Heart right ventricle (tissue), 16 donors: ENCODE measurements around the gene CAMTA2. TPM values are rescaled to one million over a fixed set of nuclear protein-coding genes. Genes with fewer than 3 reads are reported as not detected.
A peak's percentile ranks its signal among the peaks of the same experiment; 100 is the strongest.

Experiments
- ATAC-seq, 8 donors: fragments of 200-7000 bp; cut with Tn5 transposase; one replicate each; pipeline ENCODE4 v1.9.1; 2020; ENCODE audit warnings: mild to moderate bottlenecking in 8 of 8, moderate library complexity in 8 of 8, moderate number of reproducible peaks in 1 of 8
- DNase-seq, 2 donors: peaks; one replicate each; pipeline ENCODE4 v3.0.0-alpha.2; 2020
- H3K27ac ChIP-seq, 10 donors: fragments of 200-600 bp; sonication (generic) in 2 of 10; one replicate each; pipeline versions ENCODE4 v1.5.0 to v1.8.0; 2020 to 2022; ENCODE audit warnings: mild to moderate bottlenecking in 3 of 10
- H3K27me3 ChIP-seq, 7 donors: fragments of 200-600 bp; one replicate each; pipeline ENCODE4 v1.8.0; 2021 to 2022; ENCODE audit warnings: mild to moderate bottlenecking in 2 of 7
- H3K36me3 ChIP-seq, 9 donors: fragments of 200-600 bp; sonication (generic) in 1 of 9; one replicate each; pipeline versions ENCODE4 v1.5.0 to v1.8.0; 2020 to 2022; ENCODE audit warnings: mild to moderate bottlenecking in 2 of 9
- H3K4me1 ChIP-seq, 9 donors: fragments of 200-600 bp; sonication (generic) in 1 of 9; one replicate each; pipeline versions ENCODE4 v1.5.0 to v1.8.0; 2020 to 2022; ENCODE audit warnings: mild to moderate bottlenecking in 4 of 9
- H3K4me3 ChIP-seq, 10 donors: fragments of 200-600 bp; sonication (generic) in 2 of 10; one replicate each; pipeline versions ENCODE4 v1.5.0 to v1.8.0; 2020 to 2022; ENCODE audit warnings: mild to moderate bottlenecking in 7 of 10, moderate library complexity in 2 of 10
- H3K9me3 ChIP-seq, 11 donors: fragments of 200-600 bp in 10 of 11; sonication (generic) in 2 of 11; one replicate each; pipeline versions ENCODE4 v1.5.0 to v1.8.0; 2013 to 2022; ENCODE audit warnings: mild to moderate bottlenecking in 2 of 11, control low read depth in 1 of 11, moderate library complexity in 1 of 11
- WGBS, 2 donors: extraction: QIAGEN DNeasy Blood & Tissue Kit; methylation state at CpG; one replicate each; pipeline ENCODE4 v1.1.7; 2013; ENCODE audit warnings: inconsistent platforms in 1 of 2; 5-methylcytosine and 5-hydroxymethylcytosine counted together
- intact Hi-C, 10 donors: fragments of 100-400 bp; cut with DNase I; formaldehyde crosslinking; loops; one replicate each; pipeline versions ENCODE4 v1.11.1 to v1.14.2; 2022
- polyA plus RNA-seq, 2 donors: library from polyadenylated mRNA; stranded (reverse); fragments of 200-250 nt; gene quantifications; one replicate each; pipeline ENCODE4 v1.2.3, GENCODE V29; 2013
- total RNA-seq, 10 donors: library from RNA; stranded (reverse); fragmentation: NEBNext Ultra II Directional in 3 of 10; extraction: Animal tissue kit (Norgen Biotek cat#: 25700) in 3 of 10; gene quantifications; one replicate each; pipeline versions ENCODE4 v1.2.1 to v1.2.4, GENCODE V29; 2021 to 2023
- TF ChIP-seq, protein P1 (sequence below), 9 donors: fragments of 200-600 bp; sonication (generic) in 2 of 9; IDR thresholded peaks; one replicate each; pipeline versions ENCODE4 v1.5.0 to v1.8.0; 2021 to 2022; ENCODE audit warnings: antibody characterized with exemption in 9 of 9, mild to moderate bottlenecking in 5 of 9, moderate library complexity in 1 of 9
- donor health status: Arrhythmogenic right ventricular cardiomyopathy.
- donor health status: ischemic (EF 13 %, LVEDD 7.1; RV severe dilation, severe dysfunction).
- donor health status: healthy with polysubstance abuse.
- donor health status: DM: no; HTN: yes; CAD: no.
- donor health status: DM: no; HTN: no; CAD: no.
- donor health status: ischemic (EF 25% LVEDD 6.9; RV normal size, moderate dysfunction).
- donor health status: ischemic (EF 25% LVEDD 5.7; RV mildly dilated, moderate dysfunction).
- donor health status: healthy.
- donor health status: DM: yes; HTN: yes; CAD: no.
- donor health status: Ischemic cardiomyopathy.
- donor health status: ischemic (EF 35%, LVEDD 5.7; RV mildly dilated, moderate dysfunction).
- donor health status: nonischemic (EF 11% LVEDD 7.7; RV severe dilation, severe dysfunction).
- donor health status: DM: yes; HTN: yes; CAD: no.
- donor health status: PGD.
- donor health status: ischemic (EF 29% LVEDD 5.4; RV normal size, mild dysfunction).
- donor health status: nonischemic (EF 23%, LVEDD 6.1; RV moderate dilation, normal function).

CAMTA2 gene
- total and polyA plus RNA-seq, 12 donors, result 26.0 to 74.3 (median 34.3) TPM

GRCh38 chr17:4986403-4986802 is 1.1 kb downstream of the CAMTA2 start:
- Histone ChIP-seq H3K36me3 (peaks cover 0 to 42% (median 19%) of the 10 kb centered on the region in 9 donors), H3K27me3 (no peaks in the 10 kb centered on the region), H3K4me3 (peak overlapping the region; percentile 61 to 97 (median 89)), H3K9me3 (no peaks in the 10 kb centered on the region), H3K27ac (peak overlapping the region; percentile 83 to 98 (median 95)), H3K4me1 (peaks cover 5 to 46% (median 26%) of the 10 kb centered on the region in 9 donors)
- DNase-seq (no peak), ATAC-seq (peak in 6 of 8 donors; percentile 4 to 25 (median 18))
- TF ChIP-seq, protein P1, sequence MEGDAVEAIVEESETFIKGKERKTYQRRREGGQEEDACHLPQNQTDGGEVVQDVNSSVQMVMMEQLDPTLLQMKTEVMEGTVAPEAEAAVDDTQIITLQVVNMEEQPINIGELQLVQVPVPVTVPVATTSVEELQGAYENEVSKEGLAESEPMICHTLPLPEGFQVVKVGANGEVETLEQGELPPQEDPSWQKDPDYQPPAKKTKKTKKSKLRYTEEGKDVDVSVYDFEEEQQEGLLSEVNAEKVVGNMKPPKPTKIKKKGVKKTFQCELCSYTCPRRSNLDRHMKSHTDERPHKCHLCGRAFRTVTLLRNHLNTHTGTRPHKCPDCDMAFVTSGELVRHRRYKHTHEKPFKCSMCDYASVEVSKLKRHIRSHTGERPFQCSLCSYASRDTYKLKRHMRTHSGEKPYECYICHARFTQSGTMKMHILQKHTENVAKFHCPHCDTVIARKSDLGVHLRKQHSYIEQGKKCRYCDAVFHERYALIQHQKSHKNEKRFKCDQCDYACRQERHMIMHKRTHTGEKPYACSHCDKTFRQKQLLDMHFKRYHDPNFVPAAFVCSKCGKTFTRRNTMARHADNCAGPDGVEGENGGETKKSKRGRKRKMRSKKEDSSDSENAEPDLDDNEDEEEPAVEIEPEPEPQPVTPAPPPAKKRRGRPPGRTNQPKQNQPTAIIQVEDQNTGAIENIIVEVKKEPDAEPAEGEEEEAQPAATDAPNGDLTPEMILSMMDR (IDR thresholded peaks at IDR 0.05), result no peak
- intact Hi-C loops, result loop anchor here in 8 of 10 donors (1.0 to 10.0 kb wide), 7 partner anchors 38 to 79 kb away; partner anchors contain the start of genes GP1BA (in 2 of the 8), RNF167 (in 2 of the 8), SLC25A11 (in 2 of the 8) and PFN1 (in 1 of the 8)
- WGBS, 2 donors, result 35 to 45% methylated on average over 5 of the region's 5 CpGs

DNA sequence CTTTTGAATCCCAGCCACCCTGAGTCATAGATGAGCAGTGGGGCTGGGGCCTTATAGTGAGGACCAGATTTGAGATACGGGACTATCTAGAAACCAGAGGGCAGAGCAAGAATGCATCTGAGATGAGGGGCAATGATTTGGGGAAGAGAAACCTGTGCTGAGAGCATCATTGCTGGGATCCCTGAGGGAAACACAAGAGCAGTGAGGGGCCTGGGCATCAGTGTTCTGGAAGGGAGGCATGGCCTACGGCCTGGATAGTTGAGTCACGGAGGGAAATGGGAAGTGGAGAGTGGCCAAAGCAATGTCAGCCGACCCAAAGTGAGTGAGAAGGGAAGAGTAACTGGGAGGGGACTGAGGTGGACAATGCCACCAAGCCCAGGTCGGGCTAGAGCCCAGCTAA is 5.2 kb downstream of the CAMTA2 start:
- WGBS, 2 donors, result 67 to 84% methylated on average over 5 of the region's 5 CpGs
- TF ChIP-seq, protein P1 (IDR thresholded peaks at IDR 0.05), result no peak
- ATAC-seq, result no peak
- Histone ChIP-seq H3K4me1 (peaks cover 0 to 63% (median 13%) of the 10 kb centered on the region in 9 donors), H3K4me3 (no peak overlapping the region), H3K36me3 (peaks cover 0 to 83% (median 47%) of the 10 kb centered on the region in 9 donors), H3K27ac (no peak overlapping the region), H3K27me3 (no peaks in the 10 kb centered on the region), H3K9me3 (no peaks in the 10 kb centered on the region)
- intact Hi-C loops, result loop anchor here in 6 of 10 donors (5.0 to 10.0 kb wide), 3 partner anchors 48 to 80 kb away; partner anchors contain the start of gene GP1BA (in 2 of the 6)
- no peak for DNase-seq

GRCh38 chr17:4980644-4981216 is 6.7 kb downstream of the CAMTA2 start:
- ATAC-seq, result peak; percentile 15 to 65 (median 54)
- intact Hi-C loops, result loop anchor here in 9 of 10 donors (1.0 to 10.0 kb wide), 5 partner anchors 46 to 82 kb away; partner anchors contain the start of gene GP1BA (in 2 of the 9)

DNA sequence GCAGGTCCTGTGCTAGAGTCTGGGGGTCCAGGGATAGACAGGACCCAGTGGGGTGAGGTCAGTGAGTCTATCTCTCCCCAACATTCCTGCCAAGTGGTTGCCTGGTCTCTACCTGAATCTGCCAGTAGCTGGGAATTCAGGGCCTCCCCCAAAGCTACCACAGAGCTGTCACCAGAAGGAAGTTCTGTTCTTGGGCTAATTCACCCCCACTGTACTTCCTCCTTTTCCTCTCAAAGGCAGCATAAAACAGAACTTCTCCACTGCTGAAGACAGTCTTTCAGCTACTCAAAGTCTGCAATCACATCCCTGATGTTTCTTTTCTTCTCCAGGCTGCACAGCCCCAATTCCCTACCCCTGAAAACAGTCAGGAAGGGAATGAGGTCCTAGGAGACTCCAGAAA is 8.7 kb downstream of the CAMTA2 start:
- intact Hi-C loops, result no loop called here
- peaks cover 0 to 98% (median 51%) of the 10 kb centered on the region in 9 donors for H3K36me3 ChIP-seq
- peak overlapping the region in 2 of 10 donors; percentile 11 to 78 for H3K27ac ChIP-seq
- ATAC-seq (peak in 1 of 8 donors; percentile 38), DNase-seq (no peak)
- no peak overlapping the region for H3K4me3 ChIP-seq
- TF ChIP-seq, protein P1 (IDR thresholded peaks at IDR 0.05), result no peak
- H3K4me1 ChIP-seq, result peaks cover 3 to 55% (median 21%) of the 10 kb centered on the region in 9 donors
- no peaks in the 10 kb centered on the region for H3K9me3 ChIP-seq
- H3K27me3 ChIP-seq, result no peaks in the 10 kb centered on the region

More at GRCh38 chr17:4980644-4981216, 6.7 kb downstream of the CAMTA2 start:
- no peak for DNase-seq
- no peak overlapping the region for H3K4me3 ChIP-seq
- H3K36me3 ChIP-seq, result peaks cover 0 to 97% (median 54%) of the 10 kb centered on the region in 9 donors
- no peaks in the 10 kb centered on the region for H3K27me3 ChIP-seq
- H3K4me1 ChIP-seq, result peaks cover 0 to 50% (median 6%) of the 10 kb centered on the region in 9 donors
- peak overlapping the region in 1 of 10 donors; percentile 78 for H3K27ac ChIP-seq
- 39 to 40% methylated on average over 6 of the region's 6 CpGs for WGBS, 2 donors
- TF ChIP-seq, protein P1 (IDR thresholded peaks at IDR 0.05), result peak; percentile 61 to 78 (median 74)
- no peaks in the 10 kb centered on the region for H3K9me3 ChIP-seq
